Sigmoid colon (tissue), 4 donors: ENCODE results near the gene ABCC1.
A peak's percentile ranks its signal among the peaks of the same experiment; 100 is the strongest.

Experiments
- CTCF ChIP-seq, 4 experiments: fragments of 450-650 bp in 3 of 4; fragments of 200-600 bp in 1 of 4; IDR thresholded peaks; one replicate each; pipeline ENCODE4 v1.5.1; 2016 to 2019; ENCODE audit warnings: antibody characterized with exemption in 4 of 4, mild to moderate bottlenecking in 3 of 4, moderate library complexity in 2 of 4
- POLR2A ChIP-seq, 2 donors: fragments of 450-650 bp; IDR thresholded peaks; one replicate each; pipeline ENCODE4 v1.6.1; 2016; ENCODE audit warnings: antibody characterized with exemption in 2 of 2, mild to moderate bottlenecking in 2 of 2, moderate library complexity in 2 of 2
- POLR2AphosphoS5 ChIP-seq, 4 donors: sonication (generic); formaldehyde crosslinking; IDR thresholded peaks; one replicate each; pipeline ENCODE4 v1.6.1; 2017; ENCODE audit warnings: antibody characterized with exemption in 4 of 4

DNA sequence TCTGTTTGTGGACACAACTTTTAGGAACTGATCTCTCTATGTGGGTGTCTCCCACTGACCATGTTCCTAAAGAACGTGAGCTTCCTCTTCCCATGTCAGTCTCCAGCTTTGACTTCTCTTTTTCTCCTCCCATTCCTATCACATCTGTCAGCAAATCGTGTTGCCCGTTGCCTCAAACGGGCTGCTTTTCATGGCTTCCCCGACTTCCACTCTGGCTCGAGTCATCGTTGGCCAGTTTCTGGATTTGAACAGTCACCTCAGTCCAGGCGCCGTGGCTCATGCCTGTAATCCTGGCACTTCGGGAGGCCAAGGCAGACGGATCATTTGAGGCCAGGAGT lies 5.4 kb downstream of the ABCC1 start:
- TF ChIP-seq CTCF (IDR thresholded peaks at IDR 0.05) (no peak), POLR2AphosphoS5 (IDR thresholded peaks at IDR 0.05) (peak in 1 of 4 donors; percentile 13), POLR2A (IDR thresholded peaks at IDR 0.05) (no peak)
